Mammary epithelial cell (primary cell): Measurements from ENCODE around the gene ZSWIM1.

Source experiments
- CTCF ChIP-seq, 2 donors: IDR thresholded peaks in 1 of 2; conservative IDR thresholded peaks in 1 of 2; 2 replicates each; pipeline ENCODE4 v1.5.1; 2011 to 2012; ENCODE audit warnings: inconsistent platforms in 2 of 2, low read length in 2 of 2, mild to moderate bottlenecking in 2 of 2, control low read depth in 1 of 2, low read depth in 1 of 2; ENCODE audit not compliant: insufficient read depth in 1 of 2; ENCODE audit errors: extremely low read depth in 1 of 2
- EZH2 ChIP-seq: IDR thresholded peaks from 2 replicates; pipeline ENCODE4 v1.6.1; 2012; ENCODE audit warnings: low read length, inconsistent platforms, borderline replicate concordance

GRCh38 chr20:45860560-45861220, 20.3 kb upstream of the ZSWIM1 start:
- TF ChIP-seq CTCF (conservative IDR thresholded peaks at IDR 0.05 in 1 of 2, IDR thresholded peaks at IDR 0.05 in 1 of 2; ENCODE audit: extremely low read depth in 1 of 2, insufficient read depth in 1 of 2, low read depth in 1 of 2, low read length in 2 of 2) (no peak), EZH2 (no peak)
